Measurements from ENCODE around the gene SLIT3.

DNA sequence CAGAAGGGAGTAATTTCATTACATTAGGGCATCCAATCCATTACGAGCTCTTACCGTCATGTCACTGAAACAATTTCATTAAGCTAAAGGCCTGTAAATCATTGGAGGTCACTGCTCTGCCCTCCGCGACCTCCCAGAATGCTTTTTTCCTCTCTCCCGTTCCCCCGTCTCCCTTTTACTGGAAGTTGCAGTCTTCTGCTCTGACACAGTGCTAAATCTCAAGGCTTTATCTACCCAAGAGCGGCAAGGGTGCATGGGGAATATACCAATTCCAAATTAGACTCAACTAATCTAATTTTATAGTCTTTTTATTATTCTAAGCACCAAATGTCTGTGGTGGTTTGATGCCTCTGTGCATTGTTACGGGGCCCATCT lies 456.0 kb downstream of the SLIT3 start:
- TF ChIP-seq, protein P1, sequence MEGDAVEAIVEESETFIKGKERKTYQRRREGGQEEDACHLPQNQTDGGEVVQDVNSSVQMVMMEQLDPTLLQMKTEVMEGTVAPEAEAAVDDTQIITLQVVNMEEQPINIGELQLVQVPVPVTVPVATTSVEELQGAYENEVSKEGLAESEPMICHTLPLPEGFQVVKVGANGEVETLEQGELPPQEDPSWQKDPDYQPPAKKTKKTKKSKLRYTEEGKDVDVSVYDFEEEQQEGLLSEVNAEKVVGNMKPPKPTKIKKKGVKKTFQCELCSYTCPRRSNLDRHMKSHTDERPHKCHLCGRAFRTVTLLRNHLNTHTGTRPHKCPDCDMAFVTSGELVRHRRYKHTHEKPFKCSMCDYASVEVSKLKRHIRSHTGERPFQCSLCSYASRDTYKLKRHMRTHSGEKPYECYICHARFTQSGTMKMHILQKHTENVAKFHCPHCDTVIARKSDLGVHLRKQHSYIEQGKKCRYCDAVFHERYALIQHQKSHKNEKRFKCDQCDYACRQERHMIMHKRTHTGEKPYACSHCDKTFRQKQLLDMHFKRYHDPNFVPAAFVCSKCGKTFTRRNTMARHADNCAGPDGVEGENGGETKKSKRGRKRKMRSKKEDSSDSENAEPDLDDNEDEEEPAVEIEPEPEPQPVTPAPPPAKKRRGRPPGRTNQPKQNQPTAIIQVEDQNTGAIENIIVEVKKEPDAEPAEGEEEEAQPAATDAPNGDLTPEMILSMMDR (IDR thresholded peaks at IDR 0.05; ENCODE audit: poor library complexity), result no peak
- TF ChIP-seq EZH2 (IDR thresholded peaks at IDR 0.05; ENCODE audit: borderline replicate concordance), result no peak
